OCI-M1 (cell line): ENCODE results near the gene DOCK6.
"Not testable (repeated sequence)": the region's sequence is repeated elsewhere in the genome, so short reads cannot be mapped to it uniquely, and the experiment has no call there.

Source experiments
- DNase-seq: peaks from one replicate; lab custom pipeline; 2025; lab: John Stamatoyannopoulos, UW

DOCK6 gene

GRCh38 chr19:11173516-11174155, 88.7 kb downstream of the DOCK6 start:
- DNase-seq: no peak

GRCh38 chr19:11172576-11172975, 89.7 kb downstream of the DOCK6 start:
- DNase-seq: no peak

- no peak for DNase-seq
These were observed 91.2 kb downstream of the DOCK6 start for GRCh38 chr19:11171144-11171543.

GRCh38 chr19:11169896-11170678, 92.2 kb downstream of the DOCK6 start:
- no peak for DNase-seq

GRCh38 chr19:11168568-11168967, 93.8 kb downstream of the DOCK6 start:
- no peak for DNase-seq

GRCh38 chr19:11166281-11167142, 95.8 kb downstream of the DOCK6 start:
- no peak for DNase-seq

- DNase-seq: no peak
These were observed 96.8 kb downstream of the DOCK6 start for GRCh38 chr19:11165486-11166030.

- DNase-seq: no peak
These were observed 97.4 kb downstream of the DOCK6 start for GRCh38 chr19:11164879-11165406.

GRCh38 chr19:11164296-11164695, 98.0 kb downstream of the DOCK6 start:
- DNase-seq: no peak

- DNase-seq: not testable (repeated sequence)
These were observed 101.9 kb downstream of the DOCK6 start for GRCh38 chr19:11160440-11160768.

- DNase-seq: peak; percentile 76
These were observed 102.5 kb downstream of the DOCK6 start for GRCh38 chr19:11159598-11160439.

- peak; percentile 100 for DNase-seq
These were observed 106.8 kb downstream of the DOCK6 start, which contains the start of gene SPC24 for GRCh38 chr19:11155373-11156120. SPC24 (minus strand) TSS chr19:11155782; CDS start chr19:11155776, 6 bp downstream.

GRCh38 chr19:11154683-11155047, 107.7 kb downstream of the DOCK6 start:
- DNase-seq: peak; percentile 56

GRCh38 chr19:11152318-11153062, 109.8 kb downstream of the DOCK6 start:
- DNase-seq: no peak

- DNase-seq: no peak
These were observed 111.1 kb downstream of the DOCK6 start for GRCh38 chr19:11151181-11151580.
